Immature natural killer cell (primary cell): Measurements from ENCODE around the gene AQR. TPM values are rescaled to one million over a fixed set of nuclear protein-coding genes. Genes with fewer than 3 reads are reported as not detected.
A peak's percentile ranks its signal among the peaks of the same experiment; 100 is the strongest.
"Not testable (repeated sequence)": the region's sequence is repeated elsewhere in the genome, so short reads cannot be mapped to it uniquely, and the experiment has no call there.

Experiments
- DNase-seq, 3 donors: peaks; one replicate each; pipeline ENCODE4 v3.0.0; 2022; ENCODE audit warnings: mixed read lengths in 1 of 3
- H3K27ac Mint-ChIP-seq, 6 donors: one replicate each; pipeline ENCODE4 v1.8.0; 2020; ENCODE audit warnings: mixed read lengths in 6 of 6, mild to moderate bottlenecking in 5 of 6, inconsistent platforms in 4 of 6, moderate library complexity in 3 of 6
- H3K27me3 Mint-ChIP-seq, 3 donors: one replicate each; pipeline ENCODE4 v1.8.0; 2020 to 2021; ENCODE audit warnings: low read depth in 3 of 3, mild to moderate bottlenecking in 3 of 3, mixed read lengths in 3 of 3, moderate library complexity in 3 of 3, inconsistent platforms in 1 of 3
- H3K36me3 Mint-ChIP-seq, 3 donors: one replicate each; pipeline ENCODE4 v1.8.0; 2020; ENCODE audit warnings: mixed read lengths in 3 of 3, inconsistent platforms in 2 of 3, mild to moderate bottlenecking in 2 of 3
- H3K4me1 Mint-ChIP-seq, 2 donors: one replicate each; pipeline ENCODE4 v1.8.0; 2020; ENCODE audit warnings: inconsistent platforms in 2 of 2, mild to moderate bottlenecking in 2 of 2, mixed read lengths in 2 of 2, moderate library complexity in 1 of 2
- H3K4me3 Mint-ChIP-seq, 5 donors: one replicate each; pipeline ENCODE4 v1.8.0; 2020; ENCODE audit warnings: mild to moderate bottlenecking in 5 of 5, mixed read lengths in 5 of 5, inconsistent platforms in 3 of 5, moderate library complexity in 3 of 5
- H3K9me3 Mint-ChIP-seq, 6 donors: one replicate each; pipeline ENCODE4 v1.8.0; 2020; ENCODE audit warnings: mild to moderate bottlenecking in 6 of 6, mixed read lengths in 6 of 6, inconsistent platforms in 4 of 6, moderate library complexity in 3 of 6
- polyA plus RNA-seq, 3 donors: library from polyadenylated mRNA; unstranded; fragments of 300-500 nt; fragmentation: Illumina TruSeq; gene quantifications; one replicate each; pipeline ENCODE4 v1.2.3, GENCODE V29; 2021

The AQR gene
- polyA plus RNA-seq, 3 donors from 2014 or later, result 8.5 to 16.2 (median 9.9) TPM

- not testable (repeated sequence) for H3K27ac Mint-ChIP-seq, H3K4me1 Mint-ChIP-seq, DNase-seq, H3K27me3 Mint-ChIP-seq, H3K9me3 Mint-ChIP-seq, H3K4me3 Mint-ChIP-seq
- H3K36me3 Mint-ChIP-seq, result peaks cover 6 to 36% (median 16%) of the 10 kb centered on the region in 3 donors
Measured at GRCh38 chr15:34943264-34943663, 26.3 kb downstream of the AQR start.

GRCh38 chr15:34942363-34942762 lies 27.2 kb downstream of the AQR start:
- H3K36me3 Mint-ChIP-seq, result peaks cover 6 to 34% (median 8%) of the 10 kb centered on the region in 3 donors
- H3K27ac Mint-ChIP-seq, result no peak overlapping the region
- no peaks in the 10 kb centered on the region for H3K9me3 Mint-ChIP-seq

GRCh38 chr15:34941831-34942230 lies 27.7 kb downstream of the AQR start:
- Mint-ChIP-seq H3K27me3 (peaks cover 0 to 3% (median 0%) of the 10 kb centered on the region in 3 donors), H3K4me1 (no peaks in the 10 kb centered on the region), H3K36me3 (peaks cover 6 to 34% (median 8%) of the 10 kb centered on the region in 3 donors), H3K4me3 (no peak overlapping the region), H3K27ac (no peak overlapping the region), H3K9me3 (no peaks in the 10 kb centered on the region)
- DNase-seq, result no peak

More at GRCh38 chr15:34942363-34942762, 27.2 kb downstream of the AQR start:
- DNase-seq, result no peak
- no peak overlapping the region for H3K4me3 Mint-ChIP-seq
- H3K4me1 Mint-ChIP-seq, result no peaks in the 10 kb centered on the region
- H3K27me3 Mint-ChIP-seq, result peaks cover 0 to 3% (median 0%) of the 10 kb centered on the region in 3 donors

GRCh38 chr15:34941185-34941698 lies 28.3 kb downstream of the AQR start:
- Mint-ChIP-seq H3K9me3 (no peaks in the 10 kb centered on the region), H3K4me3 (no peak overlapping the region), H3K27ac (no peak overlapping the region), H3K36me3 (peaks cover 6 to 35% (median 9%) of the 10 kb centered on the region in 3 donors), H3K4me1 (no peaks in the 10 kb centered on the region), H3K27me3 (peaks cover 0 to 3% (median 0%) of the 10 kb centered on the region in 3 donors)
- no peak for DNase-seq

GRCh38 chr15:34933432-34933975 lies 36.0 kb downstream of the AQR start:
- H3K4me3 Mint-ChIP-seq, result no peak overlapping the region
- H3K4me1 Mint-ChIP-seq, result no peaks in the 10 kb centered on the region
- DNase-seq, result no peak
- H3K27me3 Mint-ChIP-seq, result peaks cover 0 to 1% (median 0%) of the 10 kb centered on the region in 3 donors
- no peaks in the 10 kb centered on the region for H3K9me3 Mint-ChIP-seq
- H3K27ac Mint-ChIP-seq, result no peak overlapping the region
- peaks cover 27 to 58% (median 28%) of the 10 kb centered on the region in 3 donors for H3K36me3 Mint-ChIP-seq

GRCh38 chr15:34928349-34928748 lies 41.2 kb downstream of the AQR start:
- not testable (repeated sequence) for H3K9me3 Mint-ChIP-seq, DNase-seq, H3K4me1 Mint-ChIP-seq, H3K27me3 Mint-ChIP-seq, H3K4me3 Mint-ChIP-seq
- peaks cover 44 to 69% (median 45%) of the 10 kb centered on the region in 3 donors for H3K36me3 Mint-ChIP-seq
- peak overlapping the region in 1 of 6 donors; percentile 26 for H3K27ac Mint-ChIP-seq

GRCh38 chr15:34927726-34928125 lies 41.8 kb downstream of the AQR start:
- H3K9me3 Mint-ChIP-seq, result no peaks in the 10 kb centered on the region
- no peak overlapping the region for H3K4me3 Mint-ChIP-seq
- no peak for DNase-seq
- H3K36me3 Mint-ChIP-seq, result peaks cover 44 to 63% (median 45%) of the 10 kb centered on the region in 3 donors
- no peaks in the 10 kb centered on the region for H3K4me1 Mint-ChIP-seq
- H3K27ac Mint-ChIP-seq, result no peak overlapping the region
- peaks cover 0 to 2% (median 1%) of the 10 kb centered on the region in 3 donors for H3K27me3 Mint-ChIP-seq

GRCh38 chr15:34914317-34914716 lies 55.2 kb downstream of the AQR start:
- no peak for DNase-seq
- H3K36me3 Mint-ChIP-seq, result peaks cover 37 to 50% (median 44%) of the 10 kb centered on the region in 3 donors
- H3K9me3 Mint-ChIP-seq, result no peaks in the 10 kb centered on the region
- no peaks in the 10 kb centered on the region for H3K4me1 Mint-ChIP-seq
- no peak overlapping the region for H3K27ac Mint-ChIP-seq
- H3K4me3 Mint-ChIP-seq, result no peak overlapping the region
- no peaks in the 10 kb centered on the region for H3K27me3 Mint-ChIP-seq

- Mint-ChIP-seq H3K4me3 (no peak overlapping the region), H3K9me3 (no peaks in the 10 kb centered on the region), H3K4me1 (no peaks in the 10 kb centered on the region), H3K27ac (no peak overlapping the region), H3K36me3 (peaks cover 9 to 55% (median 31%) of the 10 kb centered on the region in 3 donors), H3K27me3 (no peaks in the 10 kb centered on the region)
- DNase-seq, result no peak
Measured at GRCh38 chr15:34905047-34905446, 64.5 kb downstream of the AQR start.

GRCh38 chr15:34904527-34904926 lies 65.0 kb downstream of the AQR start:
- Mint-ChIP-seq H3K27me3 (no peaks in the 10 kb centered on the region), H3K4me3 (no peak overlapping the region), H3K9me3 (no peaks in the 10 kb centered on the region), H3K4me1 (no peaks in the 10 kb centered on the region), H3K27ac (no peak overlapping the region), H3K36me3 (peaks cover 9 to 52% (median 29%) of the 10 kb centered on the region in 3 donors)
- no peak for DNase-seq

GRCh38 chr15:34900748-34901147 lies 68.8 kb downstream of the AQR start:
- Mint-ChIP-seq H3K36me3 (peaks cover 13 to 47% (median 29%) of the 10 kb centered on the region in 3 donors), H3K27ac (no peak overlapping the region), H3K4me3 (no peak overlapping the region), H3K9me3 (no peaks in the 10 kb centered on the region), H3K4me1 (peaks cover 0 to 5% of the 10 kb centered on the region in 2 donors), H3K27me3 (no peaks in the 10 kb centered on the region)
- DNase-seq, result no peak

GRCh38 chr15:34896183-34896582 lies 73.4 kb downstream of the AQR start:
- Mint-ChIP-seq H3K36me3 (peaks cover 51 to 60% (median 56%) of the 10 kb centered on the region in 3 donors), H3K9me3 (peaks cover 4 to 22% (median 14%) of the 10 kb centered on the region in 6 donors), H3K27ac (peak overlapping the region in 2 of 6 donors; percentile 18 to 24), H3K4me1 (peaks cover 0 to 16% of the 10 kb centered on the region in 2 donors), H3K27me3 (no peaks in the 10 kb centered on the region), H3K4me3 (no peak overlapping the region)
- DNase-seq, result no peak

- H3K27ac Mint-ChIP-seq, result peak overlapping the region in 1 of 6 donors; percentile 52
- DNase-seq, result no peak
- H3K36me3 Mint-ChIP-seq, result peaks cover 63 to 73% (median 71%) of the 10 kb centered on the region in 3 donors
- H3K4me3 Mint-ChIP-seq, result no peak overlapping the region
- H3K9me3 Mint-ChIP-seq, result peaks cover 4 to 22% (median 14%) of the 10 kb centered on the region in 6 donors
- peaks cover 0 to 16% of the 10 kb centered on the region in 2 donors for H3K4me1 Mint-ChIP-seq
- H3K27me3 Mint-ChIP-seq, result no peaks in the 10 kb centered on the region
Measured at GRCh38 chr15:34893967-34894366, 75.6 kb downstream of the AQR start.

- no peak for DNase-seq
- Mint-ChIP-seq H3K4me3 (no peak overlapping the region), H3K4me1 (peaks cover 0 to 16% of the 10 kb centered on the region in 2 donors), H3K9me3 (peaks cover 4 to 22% (median 14%) of the 10 kb centered on the region in 6 donors), H3K36me3 (peaks cover 63 to 72% (median 69%) of the 10 kb centered on the region in 3 donors), H3K27ac (no peak overlapping the region), H3K27me3 (no peaks in the 10 kb centered on the region)
Measured at GRCh38 chr15:34892963-34893591, 76.5 kb downstream of the AQR start.
